PC-3 (cell line): ENCODE measurements around the gene SLCO2B1. TPM values are rescaled to one million over a fixed set of nuclear protein-coding genes. Genes with fewer than 3 reads are reported as not detected.

Experiments used
- ATAC-seq: fragments of 200-7000 bp; cut with Tn5 transposase; 2 replicates; pipeline ENCODE4 v1.9.1; 2020; ENCODE audit warnings: mild to moderate bottlenecking, moderate library complexity
- BruUV-seq: library from RNA; stranded (reverse); fragments of 400-500 nt; replicated peaks from 2 replicates; lab custom pipeline; 2021; lab: Mats Ljungman, UMichigan
- CTCF ChIA-PET: fragments of 300-600 bp; sonication (Branson Sonifier 250); formaldehyde crosslinking; loops from one replicate; lab custom pipeline; 2022; ENCODE audit warnings: antibody characterized with exemption; lab: Charles Lee
- POLR2A ChIA-PET: fragments of 300-600 bp; sonication (Branson Sonifier 250); formaldehyde crosslinking; loops from one replicate; lab custom pipeline; 2022; ENCODE audit warnings: antibody characterized with exemption; ENCODE audit not compliant: unreplicated experiment; lab: Charles Lee
- DNase-seq: peaks from one replicate; pipeline ENCODE4 v3.0.0-alpha.2; 2015
- H2AFZ ChIP-seq: fragments of 300-600 bp; sonication (generic); 2 replicates; pipeline ENCODE4 v1.6.0; 2016; ENCODE audit warnings: antibody characterized with exemption, low read length
- H3F3A ChIP-seq: fragments of 300-600 bp; sonication (generic); one replicate; pipeline ENCODE4 v1.6.0; 2017; ENCODE audit warnings: antibody characterized with exemption, low read length, control low read depth, mild to moderate bottlenecking; ENCODE audit not compliant: unreplicated experiment
- H3K27ac ChIP-seq: fragments of 300-600 bp; sonication (generic); 2 replicates; pipeline ENCODE4 v1.5.1; 2016; ENCODE audit warnings: mild to moderate bottlenecking, low read length
- H3K27me3 ChIP-seq: fragments of 300-600 bp; sonication (generic); 2 replicates; pipeline ENCODE4 v1.6.1; 2016; ENCODE audit warnings: low read length, mixed read lengths
- H3K36me3 ChIP-seq: fragments of 300-600 bp; sonication (generic); 2 replicates; pipeline ENCODE4 v1.6.1; 2016; ENCODE audit warnings: low read depth, mixed run types, low read length, mixed read lengths
- H3K4me1 ChIP-seq: fragments of 300-600 bp; sonication (generic); 2 replicates; pipeline ENCODE4 v1.5.1; 2016; ENCODE audit warnings: low read length; ENCODE audit not compliant: insufficient read depth
- H3K4me2 ChIP-seq: fragments of 300-600 bp; sonication (generic); 2 replicates; pipeline ENCODE4 v1.6.0; 2016; ENCODE audit warnings: low read length
- H3K4me3 ChIP-seq: fragments of 300-600 bp; sonication (generic); 2 replicates; pipeline ENCODE4 v1.5.1; 2016; ENCODE audit warnings: mild to moderate bottlenecking, low read length, mixed read lengths
- H3K79me2 ChIP-seq: fragments of 300-600 bp; sonication (generic); 2 replicates; pipeline ENCODE4 v1.6.1; 2017; ENCODE audit warnings: low read length, mixed read lengths
- H3K9ac ChIP-seq: fragments of 300-600 bp; sonication (generic); 2 replicates; pipeline ENCODE4 v1.6.0; 2016; ENCODE audit warnings: mild to moderate bottlenecking, low read length
- H3K9me2 ChIP-seq: fragments of 300-600 bp; sonication (generic); replicated peaks from 2 replicates; pipeline ENCODE4 v1.6.1; 2016; ENCODE audit warnings: mixed run types, low read length, mixed read lengths
- H3K9me3 ChIP-seq: fragments of 300-600 bp; sonication (generic); 2 replicates; pipeline ENCODE4 v1.6.1; 2016; ENCODE audit warnings: low read length, mixed read lengths
- H4K20me1 ChIP-seq: fragments of 300-600 bp; sonication (generic); 2 replicates; pipeline ENCODE4 v1.6.1; 2016; ENCODE audit warnings: low read length, mixed read lengths
- CTCF ChIP-seq: fragments of 300-600 bp; sonication (generic); conservative IDR thresholded peaks from 2 replicates; pipeline ENCODE4 v1.5.1; 2017; ENCODE audit warnings: antibody characterized with exemption, low read depth, mild to moderate bottlenecking, low read length
- EZH2 ChIP-seq: fragments of 300-600 bp; sonication (generic); IDR thresholded peaks from one replicate; pipeline ENCODE4 v1.6.1; 2017; ENCODE audit warnings: antibody characterized with exemption, mild to moderate bottlenecking, low read length; ENCODE audit not compliant: unreplicated experiment
- EZH2phosphoT487 ChIP-seq: fragments of 300-600 bp; sonication (generic); IDR thresholded peaks from 2 replicates; pipeline ENCODE4 v1.6.1; 2018; ENCODE audit warnings: mild to moderate bottlenecking, antibody characterized with exemption, low read length, borderline replicate concordance
- intact Hi-C: fragments of 100-400 bp; cut with micrococcal nuclease; formaldehyde crosslinking; loops from 2 replicates; pipeline ENCODE4 v1.9.0; 2023
- total RNA-seq: library from RNA; depleted of rRNA; stranded (reverse); fragments of >200 nt; gene quantifications from 2 replicates; pipeline ENCODE4 v1.2.3, GENCODE V29; 2014

The SLCO2B1 gene
- total RNA-seq, 1 experiment from 2014 or later = not detected

DNA sequence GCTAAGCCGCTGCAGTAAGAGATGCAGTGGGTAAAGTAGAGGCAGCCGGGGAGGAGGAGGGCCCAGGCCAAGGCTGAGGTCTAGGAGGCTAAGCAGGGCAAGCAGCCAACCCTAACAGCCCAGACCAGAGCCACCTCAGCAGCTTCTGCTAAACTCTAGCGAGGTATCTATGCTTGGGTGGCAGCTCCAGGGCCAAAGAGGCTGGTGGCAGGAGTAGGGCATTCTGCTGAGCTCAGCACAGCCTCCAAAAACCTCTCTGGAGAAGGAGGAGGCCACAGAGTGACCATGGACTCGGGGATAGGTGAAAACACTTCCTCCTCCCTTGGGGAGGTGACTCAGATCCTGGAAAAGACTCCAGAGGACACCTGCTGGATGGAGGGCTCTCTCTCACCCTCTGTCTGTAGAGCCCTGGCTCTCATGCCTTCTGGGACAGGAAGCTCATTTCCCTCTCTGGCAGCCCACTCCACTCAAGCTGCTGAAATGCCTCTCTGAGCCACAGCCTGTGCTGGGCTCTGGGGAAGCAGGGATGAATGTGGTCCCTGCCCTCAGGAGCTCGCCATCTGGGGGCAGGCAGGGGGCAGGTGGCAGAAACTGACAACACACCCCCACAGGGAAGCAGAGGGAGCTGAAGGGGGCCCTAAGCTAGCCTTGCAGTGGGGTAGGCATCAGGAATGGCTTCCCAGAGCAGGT, 73.2 kb downstream of the SLCO2B1 start:
- Histone ChIP-seq H4K20me1 (no peaks in the 10 kb centered on the region), H3K4me3 (no peak overlapping the region), H3K27ac (no peak overlapping the region), H3K9me2 (no peaks in the 10 kb centered on the region), H3K27me3 (peaks cover 10% of the 10 kb centered on the region; the same call in 1 of the 2 replicates), H3K9me3 (no peaks in the 10 kb centered on the region), H3K9ac (no peak overlapping the region), H3K79me2 (no peaks in the 10 kb centered on the region), H3K4me2 (no peak overlapping the region), H2AFZ (no peak overlapping the region), H3K4me1 (no peaks in the 10 kb centered on the region), H3F3A (no peaks in the 10 kb centered on the region), H3K36me3 (no peaks in the 10 kb centered on the region)
- BruUV-seq = no TSS peak
- CTCF ChIA-PET = interaction anchor here (0.6 kb wide), 1 partner anchor 142 kb away, joined by 6 read pairs; no protein-coding TSS in a partner anchor
- intact Hi-C loops = no loop called here
- DNase-seq (peak; percentile 44), ATAC-seq (peak; percentile 46; the same call in 1 of the 2 replicates)
- POLR2A ChIA-PET = no interaction called here
- peak; percentile 38; the same call in 1 of the 2 replicates for TF ChIP-seq CTCF
- no peak for TF ChIP-seq EZH2

DNA sequence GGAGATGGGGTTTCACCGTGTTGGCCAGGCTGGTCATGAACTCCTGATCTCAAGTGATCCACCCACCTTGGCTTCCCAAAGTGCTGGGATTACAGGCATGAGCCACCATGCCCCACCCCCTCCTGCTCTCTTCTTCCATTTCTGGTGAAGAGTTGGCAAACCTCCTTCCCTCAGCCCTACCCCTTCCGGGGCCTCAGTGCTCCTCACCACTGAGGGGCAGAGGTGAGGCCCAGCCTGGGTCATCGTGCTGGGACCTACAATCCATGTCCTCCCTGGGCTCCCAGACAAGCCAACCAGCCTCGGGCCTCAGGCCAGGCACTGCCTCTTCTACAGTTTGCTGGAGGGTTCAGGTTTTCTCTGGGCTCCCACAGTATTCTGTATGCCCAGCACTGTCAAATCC, 74.9 kb downstream of the SLCO2B1 start:
- Histone ChIP-seq H3K4me1 (no peaks in the 10 kb centered on the region), H3K79me2 (no peaks in the 10 kb centered on the region), H3F3A (no peaks in the 10 kb centered on the region), H3K4me3 (no peak overlapping the region), H3K27ac (no peak overlapping the region), H3K4me2 (no peak overlapping the region), H3K27me3 (peaks cover 22% of the 10 kb centered on the region; the same call in 1 of the 2 replicates), H3K9me3 (no peaks in the 10 kb centered on the region), H3K36me3 (no peaks in the 10 kb centered on the region), H3K9ac (no peak overlapping the region), H3K9me2 (no peaks in the 10 kb centered on the region), H4K20me1 (no peaks in the 10 kb centered on the region), H2AFZ (no peak overlapping the region)
- DNase-seq (no peak), ATAC-seq (no peak)
- intact Hi-C loops = no loop called here
- ChIA-PET CTCF (no interaction called here), POLR2A (no interaction called here)
- BruUV-seq = no TSS peak
- TF ChIP-seq CTCF (no peak), EZH2 (no peak), EZH2phosphoT487 (no peak)

DNA sequence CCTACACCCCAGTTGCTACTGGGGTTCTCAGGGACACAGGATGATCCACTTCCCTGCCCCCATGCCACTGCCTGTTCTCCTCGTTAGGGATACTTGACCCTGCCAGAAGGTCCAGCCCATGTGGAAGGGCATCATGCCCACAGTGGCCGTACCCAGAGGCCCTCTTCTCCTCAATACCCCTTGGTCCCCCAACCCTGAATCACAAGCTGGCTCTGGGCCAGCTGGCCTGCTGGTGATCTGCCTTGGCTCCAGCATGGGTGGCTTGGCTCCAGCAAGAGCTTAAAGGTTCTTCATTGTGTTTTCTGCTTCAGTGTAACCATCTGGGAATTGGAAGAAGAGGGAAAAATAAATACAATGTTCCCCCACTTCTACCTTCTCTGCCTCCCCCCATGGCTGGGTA, 78.6 kb downstream of the SLCO2B1 start:
- Histone ChIP-seq H4K20me1 (no peaks in the 10 kb centered on the region), H3K27me3 (peaks cover 31% of the 10 kb centered on the region; the same call in 1 of the 2 replicates), H3K9me3 (no peaks in the 10 kb centered on the region), H3K4me2 (no peak overlapping the region), H3K4me3 (no peak overlapping the region), H3K4me1 (no peaks in the 10 kb centered on the region), H3F3A (no peaks in the 10 kb centered on the region), H3K27ac (no peak overlapping the region), H3K9me2 (no peaks in the 10 kb centered on the region), H2AFZ (no peak overlapping the region), H3K36me3 (no peaks in the 10 kb centered on the region), H3K79me2 (no peaks in the 10 kb centered on the region), H3K9ac (no peak overlapping the region)
- POLR2A ChIA-PET = no interaction called here
- ATAC-seq (no peak), DNase-seq (no peak)
- TF ChIP-seq EZH2 (no peak), CTCF (no peak), EZH2phosphoT487 (no peak)
- intact Hi-C loops = no loop called here
- CTCF ChIA-PET = no interaction called here
- BruUV-seq = no TSS peak
